Endothelial cell of hepatic sinusoid (primary cell): ENCODE data around the gene PHTF2.

Experiments
- in situ Hi-C: cut with HindIII; loops from 2 replicates; pipeline ENCODE4 v1.10.0; 2017; ENCODE audit warnings: low sequenced_read_pairs

PHTF2 gene

DNA sequence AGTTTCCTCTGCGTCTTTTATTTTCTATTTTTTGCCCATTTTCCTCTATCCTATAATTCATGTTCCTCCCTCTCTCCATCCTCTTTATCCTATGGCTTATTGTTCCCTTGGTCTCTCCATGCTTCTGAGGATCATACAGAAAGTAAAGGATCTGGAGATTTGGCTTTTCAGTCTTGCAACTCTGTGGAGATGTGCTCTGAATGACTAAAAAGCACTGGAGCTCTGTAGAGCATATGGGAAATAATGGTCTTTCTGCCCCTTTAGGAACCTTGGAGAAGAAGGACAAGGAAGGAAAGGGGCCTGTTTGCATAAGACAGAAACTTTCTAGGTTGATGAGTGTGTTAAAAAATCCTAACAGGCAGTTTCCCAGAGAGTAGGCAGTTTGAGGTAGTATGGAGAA, 120.1 kb downstream of the PHTF2 start:
- in situ Hi-C loops = no loop called here

DNA sequence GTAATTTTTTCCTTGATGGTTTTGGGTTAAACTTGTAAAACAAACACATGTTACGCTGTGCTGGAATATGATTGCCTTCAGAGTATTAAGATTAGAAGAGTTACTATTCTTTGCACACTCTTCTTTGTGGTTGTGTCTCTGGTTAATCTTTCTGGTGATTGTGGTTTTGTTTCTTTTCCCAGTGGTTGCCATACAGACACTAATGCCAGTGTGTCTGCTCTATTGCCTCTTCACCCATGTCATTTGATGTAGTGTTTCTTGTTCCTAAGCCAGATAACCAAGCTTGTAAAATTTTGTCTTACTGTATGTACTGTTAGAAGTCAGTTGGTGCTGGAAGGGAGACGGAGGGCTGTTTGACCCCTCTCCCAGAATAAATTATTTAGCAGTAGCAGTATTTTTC, 124.8 kb downstream of the PHTF2 start:
- in situ Hi-C loops = no loop called here

DNA sequence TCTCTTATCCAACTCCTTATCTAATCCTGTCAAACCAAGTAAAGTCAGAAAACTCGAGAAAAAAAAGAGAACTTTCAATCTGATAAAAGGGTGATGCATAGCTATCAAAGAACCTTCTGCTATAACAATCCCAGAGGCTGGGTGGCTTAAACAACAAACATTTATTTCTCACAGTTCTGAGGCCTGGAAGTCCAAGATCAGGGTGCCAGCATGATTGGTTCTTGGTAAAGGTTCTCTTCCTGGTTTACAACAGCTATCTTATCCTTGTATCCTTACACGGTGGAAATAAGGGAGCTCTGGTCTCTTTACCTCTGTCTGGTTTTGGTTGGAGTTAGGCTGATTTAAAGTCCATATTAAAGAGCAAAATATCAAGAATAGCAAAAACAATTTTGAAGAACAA, 131.9 kb downstream of the PHTF2 start:
- in situ Hi-C loops = no loop called here

DNA sequence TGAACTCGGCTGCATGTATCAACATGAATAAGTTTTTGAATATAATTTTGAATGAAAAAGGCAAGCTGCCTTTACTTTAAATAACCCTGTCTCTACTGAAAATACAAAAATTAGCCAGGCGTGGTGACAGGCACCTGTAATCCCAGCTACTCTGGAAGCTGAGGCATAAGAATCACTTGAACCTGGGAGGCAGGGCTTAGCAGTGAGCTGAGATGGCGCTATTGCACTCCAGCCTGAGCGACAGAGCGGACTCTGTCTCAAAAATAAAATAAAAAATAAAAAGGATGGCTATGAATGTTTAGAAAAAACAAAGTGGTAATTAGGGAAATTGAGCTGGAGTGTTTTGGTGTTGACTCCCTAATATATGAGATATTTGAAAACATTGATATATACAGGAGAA, 133.3 kb downstream of the PHTF2 start:
- in situ Hi-C loops = no loop called here

DNA sequence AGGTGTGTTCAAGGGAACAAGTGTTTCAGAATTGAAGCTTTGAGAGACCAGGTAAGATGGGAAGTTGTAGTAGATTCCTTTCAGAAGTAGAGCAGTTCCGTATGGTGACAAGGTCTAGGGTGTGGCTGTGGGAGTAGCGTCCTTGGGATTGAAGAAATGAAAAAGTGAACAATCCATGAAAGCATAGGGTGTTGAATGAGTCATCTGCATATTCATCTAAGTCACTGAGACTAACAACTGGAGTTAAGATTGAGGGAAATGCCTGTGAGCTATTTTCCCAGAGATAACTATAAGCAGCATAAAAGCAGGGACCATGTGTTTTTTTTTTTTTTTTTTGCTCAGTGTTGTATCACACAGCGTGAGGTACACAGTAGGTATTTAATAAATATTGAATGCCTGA, 134.8 kb downstream of the PHTF2 start:
- in situ Hi-C loops = no loop called here

DNA sequence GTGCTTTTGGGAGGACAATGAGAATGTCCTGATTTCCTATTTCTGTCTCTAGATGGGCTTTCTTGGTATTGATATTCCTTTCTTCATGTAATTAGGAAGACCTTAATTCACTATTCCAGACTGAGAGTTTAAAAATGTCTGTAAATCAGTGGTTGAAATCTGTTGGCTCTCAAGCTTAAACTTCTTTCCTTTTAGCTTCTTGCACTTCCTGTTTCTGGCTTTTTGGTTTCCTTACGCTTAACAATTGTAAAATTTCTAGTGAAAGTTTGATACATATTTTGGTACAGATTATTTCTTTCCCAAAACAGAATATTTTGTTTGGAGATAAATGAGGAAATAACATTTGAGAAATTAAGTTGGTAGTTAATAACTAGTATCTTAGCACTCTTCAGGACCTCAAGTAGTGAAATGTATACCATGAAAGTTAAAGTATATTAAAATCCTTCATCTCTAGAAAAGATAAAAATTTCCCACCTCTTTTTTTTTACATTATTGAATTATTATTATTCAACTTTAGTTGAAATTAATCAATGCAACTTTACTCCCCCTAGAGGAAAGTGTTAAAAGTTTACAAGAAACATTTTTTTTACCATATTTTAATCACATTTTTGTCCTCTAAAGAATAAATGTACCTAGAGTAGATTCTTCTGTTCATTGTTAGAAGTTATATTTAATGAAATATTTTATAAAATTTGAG, 137.2 kb downstream of the PHTF2 start:
- in situ Hi-C loops = no loop called here

DNA sequence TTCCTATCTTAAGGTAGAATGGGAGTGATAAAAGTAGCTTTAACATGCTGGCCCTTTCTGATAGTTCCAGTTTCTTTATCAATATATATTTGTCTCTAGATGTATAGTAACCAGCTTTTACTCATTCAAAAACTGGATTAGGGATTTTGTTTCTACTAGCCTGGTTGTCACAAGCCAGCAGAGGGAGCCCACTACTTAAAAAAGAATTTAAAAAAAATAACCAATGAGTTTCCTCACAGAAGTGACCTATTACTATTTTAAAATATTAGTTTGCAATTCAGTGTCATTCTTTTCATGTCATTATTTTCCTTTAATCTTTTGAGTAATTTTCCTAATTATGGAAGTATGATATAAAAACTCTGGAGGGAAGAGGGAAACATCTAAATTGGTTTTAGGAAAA, 142.1 kb downstream of the PHTF2 start:
- in situ Hi-C loops = no loop called here

DNA sequence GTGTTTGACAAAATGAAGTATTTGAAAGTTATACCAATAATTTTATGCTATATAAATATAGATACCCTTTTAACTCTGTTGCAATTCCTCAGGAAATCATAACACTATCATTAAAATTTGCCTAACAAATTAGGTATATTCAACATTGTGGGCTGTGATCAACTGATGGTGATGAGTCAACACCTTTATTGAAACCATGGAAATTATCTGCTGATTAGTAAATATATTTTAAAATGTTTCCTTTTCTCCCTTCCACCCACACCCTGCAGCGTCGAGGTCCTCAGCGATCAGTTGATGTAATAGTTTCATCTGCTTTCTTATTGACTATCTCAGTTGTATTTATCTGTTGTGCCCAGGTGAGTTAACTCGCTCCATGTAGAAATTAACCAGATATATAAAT, 143.9 kb downstream of the PHTF2 start:
- in situ Hi-C loops = no loop called here

DNA sequence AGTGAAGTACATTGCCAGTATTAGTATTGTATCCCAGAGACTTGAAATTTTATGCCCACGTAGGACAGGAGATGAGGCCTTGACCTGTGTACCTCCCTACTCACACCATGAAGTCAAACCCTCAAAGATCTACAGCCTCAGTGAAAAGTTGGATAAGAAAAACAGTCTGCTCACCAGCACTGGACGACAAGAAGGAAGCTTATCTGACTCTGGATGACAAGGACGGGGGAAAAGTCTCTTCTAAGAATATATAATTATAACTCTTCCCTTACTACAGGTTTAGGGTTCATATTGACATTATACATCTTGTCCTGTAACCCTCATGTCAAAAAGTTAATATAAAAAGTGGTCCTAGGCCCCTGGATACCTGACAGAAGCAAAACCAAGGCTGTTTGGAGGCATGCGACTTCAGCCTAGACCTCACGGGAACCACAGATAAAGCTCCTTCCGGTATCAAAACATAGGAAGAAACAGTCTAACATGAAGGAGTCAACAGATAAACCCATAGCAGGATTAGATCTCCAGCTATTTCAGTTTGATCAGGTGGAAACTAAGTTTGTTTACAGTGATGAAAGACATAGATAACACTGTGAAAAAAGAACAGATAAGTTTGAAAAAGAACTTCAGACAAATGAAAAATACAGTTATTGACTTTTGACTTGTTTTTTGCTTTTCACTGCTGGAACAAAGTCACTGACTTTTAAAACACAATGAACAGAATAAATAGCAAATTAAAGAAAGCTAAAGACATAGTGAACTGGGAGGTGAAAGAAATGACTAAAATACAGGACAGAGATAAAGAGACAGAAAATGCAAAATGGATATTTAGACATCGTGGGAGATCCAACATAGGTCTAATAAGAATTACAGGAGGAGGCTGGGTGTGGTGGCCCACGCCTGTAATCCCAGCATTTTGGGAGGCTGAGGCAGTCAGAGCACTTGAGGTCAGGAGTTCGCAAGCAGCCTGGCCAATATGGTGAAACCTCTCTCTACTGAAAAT, 145.9 kb downstream of the PHTF2 start:
- in situ Hi-C loops = no loop called here

DNA sequence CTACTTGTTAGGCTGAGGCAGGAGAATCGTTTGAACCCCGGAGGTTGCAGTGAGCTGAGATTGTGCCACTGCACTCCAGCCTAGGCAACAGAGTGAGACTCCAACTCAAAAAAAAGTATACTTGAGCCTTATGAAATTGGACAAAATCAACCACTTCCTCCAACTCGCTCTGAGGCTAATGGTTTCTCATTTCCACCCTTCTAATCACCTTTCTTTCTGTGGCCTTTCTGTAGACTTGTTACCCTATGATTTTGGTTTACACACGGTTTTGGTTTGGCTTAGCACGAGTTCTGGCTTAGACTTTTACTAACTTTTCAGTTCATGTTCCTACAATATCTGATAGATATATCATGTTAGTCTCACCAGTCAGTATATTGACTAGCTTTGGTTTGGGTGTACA, 152.0 kb downstream of the PHTF2 start:
- in situ Hi-C loops = no loop called here

DNA sequence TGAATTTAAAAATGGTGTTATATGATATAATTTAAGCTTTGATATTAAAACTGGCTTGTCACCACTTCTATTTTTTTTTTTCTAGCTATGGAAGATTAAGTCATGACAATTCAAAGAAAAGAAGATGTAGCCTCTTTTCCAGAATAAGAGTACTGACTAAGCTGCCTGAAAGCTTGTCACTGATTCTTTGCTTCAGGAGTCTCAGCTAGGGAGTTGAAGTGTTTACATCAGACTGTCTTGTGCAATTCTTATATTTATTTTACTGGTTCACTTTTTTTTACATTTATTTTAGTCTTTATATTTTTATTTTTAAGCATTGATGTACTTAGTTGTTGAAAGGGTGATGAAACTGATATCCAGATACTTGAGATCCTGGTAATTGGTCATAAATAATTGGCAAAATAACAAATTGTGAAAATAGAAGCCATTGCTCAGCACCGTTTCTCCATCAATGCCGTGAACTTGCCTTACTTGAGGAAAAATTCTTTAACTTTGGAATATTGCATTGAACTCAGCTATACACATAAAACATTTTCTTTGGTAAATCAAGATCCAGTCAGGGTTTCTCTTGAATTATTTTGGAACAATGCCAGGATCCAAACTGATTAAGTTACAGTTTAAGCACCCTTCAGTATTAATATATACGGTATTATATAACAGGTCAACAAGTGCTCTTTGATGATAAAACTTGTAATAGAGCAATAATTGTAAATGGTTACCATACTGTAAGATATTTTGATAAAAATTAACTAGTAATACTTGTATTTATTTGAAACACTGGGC, 156.4 kb downstream of the PHTF2 start:
- in situ Hi-C loops = no loop called here

DNA sequence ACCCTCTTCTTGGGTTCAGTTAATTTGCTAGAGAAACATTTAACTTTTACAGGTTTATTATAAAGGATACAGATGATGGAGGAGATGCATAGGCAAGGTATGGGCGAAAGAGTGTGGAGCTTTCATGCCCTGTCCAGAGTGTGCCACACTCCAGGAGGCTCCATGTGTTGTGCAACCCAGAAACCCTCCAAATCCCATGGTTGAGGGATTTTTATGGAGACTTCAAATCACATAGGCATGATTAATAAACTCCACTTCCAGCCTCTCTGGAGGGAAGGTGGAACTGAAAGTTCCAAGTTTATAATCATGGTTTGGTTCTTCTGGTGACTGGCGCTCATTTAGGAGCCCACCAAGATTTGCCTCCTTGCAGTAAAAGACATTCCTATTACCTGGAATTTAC, 159.9 kb downstream of the PHTF2 start:
- in situ Hi-C loops = no loop called here

DNA sequence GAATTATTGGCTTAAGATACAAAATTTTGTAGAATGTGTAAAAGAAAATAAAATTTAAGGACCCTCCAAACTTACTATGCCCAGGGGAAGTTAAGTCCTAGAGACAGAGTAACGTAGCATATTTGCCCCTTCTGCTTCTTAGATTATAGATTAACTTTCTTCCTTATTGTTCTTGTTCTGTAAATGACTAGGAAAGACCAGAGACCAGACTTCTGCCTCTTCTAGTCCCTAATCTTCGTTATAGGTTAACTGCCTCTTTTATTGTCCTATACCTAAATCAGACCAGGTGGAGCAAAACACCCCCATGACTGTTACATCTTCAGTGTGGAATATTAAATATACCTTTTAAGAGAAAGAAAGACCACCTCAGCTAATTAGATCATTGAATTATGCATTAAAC, 160.5 kb downstream of the PHTF2 start:
- in situ Hi-C loops = no loop called here

DNA sequence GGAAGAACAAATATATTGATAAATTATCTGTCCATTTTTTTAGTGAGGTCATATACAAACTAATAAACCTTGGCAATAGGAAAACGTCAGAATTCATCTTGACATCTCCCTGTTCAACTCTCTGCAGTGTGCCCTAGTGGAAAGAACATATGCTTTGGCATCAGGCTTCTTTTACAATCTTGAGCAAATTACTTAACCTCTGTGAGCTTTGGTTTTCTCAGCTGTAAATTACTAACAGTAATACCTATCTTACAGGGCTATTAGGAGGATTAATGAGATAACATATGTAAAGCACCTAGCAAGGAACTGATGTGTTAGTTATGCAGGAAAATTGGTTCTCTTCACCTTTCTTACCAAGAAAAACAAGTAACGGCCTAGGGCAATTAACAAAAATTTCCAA, 161.8 kb downstream of the PHTF2 start:
- in situ Hi-C loops = no loop called here

DNA sequence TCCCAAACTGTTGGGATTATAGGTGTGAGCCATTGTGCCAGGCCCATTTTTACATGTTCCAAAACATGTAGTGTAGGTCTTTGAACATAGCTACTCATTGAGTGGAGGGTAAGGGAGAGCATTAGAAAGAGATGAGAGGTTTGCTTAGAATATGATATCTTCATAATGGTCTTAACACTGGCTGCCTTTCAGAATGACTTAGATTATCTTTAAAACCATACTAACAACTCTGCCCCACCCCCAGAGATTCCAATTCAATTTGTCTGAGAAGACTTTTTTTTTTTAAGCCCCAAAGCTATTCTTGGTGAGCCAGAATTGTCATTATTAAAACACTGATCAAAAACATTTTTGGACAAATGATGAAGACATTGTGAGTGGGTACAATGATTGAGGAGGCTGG, 168.9 kb downstream of the PHTF2 start:
- in situ Hi-C loops = no loop called here

DNA sequence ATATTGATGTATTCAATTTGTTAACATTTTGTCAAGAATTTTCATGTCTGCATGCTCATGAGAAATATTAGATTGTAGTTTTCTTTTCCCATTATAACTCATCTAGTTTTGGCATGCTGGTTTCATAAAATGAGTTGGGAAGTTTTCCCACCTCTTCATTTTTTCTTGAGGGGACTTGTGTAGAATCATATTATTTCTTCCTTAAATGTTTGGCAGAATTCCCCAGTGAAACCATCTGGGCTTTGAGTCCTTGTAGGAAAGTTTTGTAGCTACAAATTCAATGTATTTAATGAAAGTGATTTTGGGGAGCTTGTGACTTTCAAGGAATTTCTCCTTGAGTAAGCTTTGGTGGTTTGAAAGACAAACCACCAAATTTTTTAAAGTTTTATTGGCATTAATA, 173.2 kb downstream of the PHTF2 start:
- in situ Hi-C loops = no loop called here

DNA sequence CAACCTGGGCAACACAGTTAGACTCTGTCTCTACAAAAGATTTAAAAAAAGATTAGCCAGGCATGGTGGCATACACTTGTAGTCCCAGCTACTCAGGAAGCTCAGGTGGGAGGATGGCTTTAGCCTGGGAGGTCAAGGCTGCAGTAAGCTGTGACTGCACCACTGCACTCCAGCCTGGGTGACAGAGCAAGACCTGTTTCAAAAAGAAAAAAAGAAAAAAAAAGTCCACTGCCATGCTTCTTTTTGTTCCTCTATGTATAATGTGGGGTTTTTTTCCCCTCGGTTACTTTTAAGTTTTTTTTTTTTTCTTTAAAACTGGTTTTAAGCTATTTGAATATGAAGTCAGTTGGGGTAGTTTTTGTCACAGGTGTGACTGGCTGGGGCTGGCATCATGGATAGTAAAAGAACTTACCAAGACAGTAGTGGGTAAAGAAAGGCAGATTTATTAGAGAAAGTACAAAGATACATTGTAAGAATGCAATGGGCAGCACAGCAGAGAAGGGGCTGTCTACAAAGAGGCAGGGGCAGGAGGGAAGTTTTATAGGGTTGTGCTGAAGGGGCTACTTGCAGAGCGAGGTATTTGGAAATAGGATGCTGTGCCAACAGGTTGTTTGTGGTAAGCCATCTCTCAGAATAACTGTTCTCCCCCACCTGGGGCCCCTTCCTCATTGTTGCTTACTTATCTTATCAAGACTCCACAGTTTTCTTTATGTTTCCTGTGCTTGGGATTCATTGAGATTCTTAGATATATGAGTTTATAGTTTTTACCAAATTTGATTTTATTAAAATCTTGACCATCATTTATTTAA, 177.3 kb downstream of the PHTF2 start:
- in situ Hi-C loops = no loop called here

DNA sequence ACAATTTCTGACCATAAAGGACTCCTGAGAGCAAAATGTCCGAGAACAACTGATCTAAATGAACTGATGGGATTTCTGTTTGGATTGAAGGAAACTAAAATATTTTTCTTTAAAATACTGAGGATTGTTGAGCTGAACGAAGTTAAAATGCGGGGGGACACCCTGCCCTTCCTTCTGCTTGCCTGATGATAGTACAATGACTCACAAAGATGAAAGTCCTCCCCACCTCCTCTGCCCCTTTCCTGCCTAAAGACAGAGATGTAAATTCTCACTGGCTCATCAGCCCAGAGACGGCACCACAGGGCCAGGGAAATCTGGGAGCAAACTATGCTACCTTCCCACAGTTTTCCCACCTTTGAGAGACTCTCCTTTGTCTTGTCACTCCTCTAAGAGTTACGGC, 180.6 kb downstream of the PHTF2 start:
- in situ Hi-C loops = no loop called here

DNA sequence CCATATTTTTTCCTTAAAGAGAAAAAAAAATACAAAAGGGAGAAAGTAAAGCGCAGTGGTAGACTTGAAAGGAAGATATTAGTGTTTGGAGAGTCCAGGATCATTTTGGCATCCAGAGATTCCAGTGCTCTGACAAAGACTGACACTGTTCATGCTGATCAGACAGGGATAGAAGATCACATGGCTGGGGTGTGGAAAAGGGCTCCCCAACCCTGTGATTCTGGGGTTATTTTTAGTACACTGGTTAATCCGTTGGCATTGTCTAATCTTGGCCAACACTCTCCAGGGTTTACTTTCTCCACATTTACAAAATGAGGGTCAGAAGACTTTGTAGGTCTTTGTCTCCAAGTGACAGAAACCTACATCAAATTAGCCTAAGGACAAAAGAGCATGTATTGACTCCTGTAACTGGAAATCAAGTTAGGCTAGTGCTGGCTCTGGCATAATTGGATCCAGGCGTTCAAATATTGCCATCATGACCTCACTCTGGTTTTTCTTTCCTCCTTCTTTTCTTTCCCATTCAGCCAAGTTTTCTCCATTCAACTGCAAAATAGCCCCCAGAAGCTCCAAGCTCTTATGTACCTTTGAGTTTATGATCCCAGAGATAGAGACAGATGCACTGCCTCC, 181.6 kb downstream of the PHTF2 start:
- in situ Hi-C loops = no loop called here

DNA sequence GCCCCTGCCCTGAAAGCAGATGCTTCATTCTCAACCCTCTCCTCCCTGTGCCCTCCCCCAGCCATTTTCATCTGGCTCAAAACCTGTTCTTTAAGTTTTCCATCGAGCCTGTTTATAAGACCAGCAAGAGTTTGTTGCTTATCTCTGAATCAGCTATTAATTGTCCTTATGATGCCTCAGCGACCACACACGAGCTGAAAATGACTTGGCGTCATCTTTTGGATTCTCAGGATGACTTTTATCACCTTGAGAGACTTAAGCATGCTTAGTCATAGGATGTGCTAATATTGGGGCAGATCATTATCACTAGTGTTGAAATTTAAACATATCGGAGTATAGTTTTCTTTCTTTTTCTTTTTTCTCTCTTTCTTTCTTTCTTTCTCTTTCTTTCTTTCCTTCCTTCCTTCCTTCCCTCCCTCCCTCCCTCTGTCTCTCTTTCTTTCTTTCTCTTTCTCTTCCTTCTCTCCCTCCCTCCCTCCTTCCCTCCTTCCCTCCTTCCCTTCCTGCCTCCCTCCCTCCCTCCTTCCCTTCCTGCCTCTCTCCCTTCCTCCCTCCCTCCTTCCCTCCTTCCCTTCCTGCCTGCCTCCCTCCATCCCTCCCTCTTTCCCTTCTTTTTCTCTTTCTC, 184.5 kb downstream of the PHTF2 start:
- in situ Hi-C loops = no loop called here
